MCF 10A (cell line): Measurements from ENCODE around the gene RASL12. TPM values are rescaled to one million over a fixed set of nuclear protein-coding genes. Genes with fewer than 3 reads are reported as not detected.
"Not testable (repeated sequence)": the region's sequence is repeated elsewhere in the genome, so short reads cannot be mapped to it uniquely, and the experiment has no call there.

Experiments used
- BruUV-seq: library from RNA; stranded (reverse); fragments of 400-500 nt; replicated peaks from 2 replicates; lab custom pipeline; 2021; lab: Mats Ljungman, UMichigan
- CTCF ChIA-PET: fragments of 300-600 bp; sonication (Branson Sonifier 250); formaldehyde crosslinking; extraction: SDS; loops from one replicate; lab custom pipeline; 2021; ENCODE audit warnings: antibody characterized with exemption, inconsistent platforms; lab: Yijun Ruan, JAX
- POLR2A ChIA-PET: fragments of 300-600, 350-650 bp; sonication (Branson Sonifier 250); formaldehyde crosslinking; extraction: SDS; loops from one replicate; lab custom pipeline; 2020; ENCODE audit warnings: antibody characterized with exemption, inconsistent platforms; lab: Yijun Ruan, JAX
- DNase-seq: peaks from one replicate; pipeline ENCODE4 v3.0.0-alpha.2; 2018; ENCODE audit not compliant: unreplicated experiment
- H3K27ac Mint-ChIP-seq: one replicate; pipeline ENCODE4 v1.8.0; 2022; ENCODE audit warnings: mild to moderate bottlenecking, low read depth, mixed read lengths; ENCODE audit not compliant: unreplicated experiment
- H3K27me3 Mint-ChIP-seq: one replicate; pipeline ENCODE4 v1.8.0; 2022; ENCODE audit warnings: mixed read lengths; ENCODE audit not compliant: insufficient read depth, unreplicated experiment
- H3K36me3 Mint-ChIP-seq: one replicate; pipeline ENCODE4 v1.8.0; 2022; ENCODE audit warnings: mild to moderate bottlenecking, moderate library complexity, mixed read lengths; ENCODE audit not compliant: insufficient read depth, unreplicated experiment
- H3K4me1 Mint-ChIP-seq: one replicate; pipeline ENCODE4 v1.8.0; 2022; ENCODE audit warnings: mixed read lengths; ENCODE audit not compliant: insufficient read depth, unreplicated experiment
- H3K4me3 Mint-ChIP-seq: one replicate; pipeline ENCODE4 v1.8.0; 2022; ENCODE audit warnings: mild to moderate bottlenecking, moderate library complexity, mixed read lengths; ENCODE audit not compliant: unreplicated experiment
- H3K9me3 Mint-ChIP-seq: one replicate; pipeline ENCODE4 v1.8.0; 2022; ENCODE audit warnings: mixed read lengths; ENCODE audit not compliant: unreplicated experiment
- intact Hi-C: fragments of 100-400 bp; cut with micrococcal nuclease; formaldehyde crosslinking; loops from 2 replicates; pipeline ENCODE4 v1.14.1; 2022
- total RNA-seq: library from RNA; stranded (reverse); gene quantifications from 2 replicates; pipeline ENCODE4 v1.2.3, GENCODE V29; 2022
- TF ChIP-seq, protein P1 (sequence below): fragments of 200-600 bp; IDR thresholded peaks from one replicate; pipeline ENCODE4 v1.8.0; 2022; ENCODE audit warnings: antibody characterized with exemption, mild to moderate bottlenecking; ENCODE audit not compliant: unreplicated experiment

RASL12 gene
- total RNA-seq, 1 experiment from 2014 or later: not detected

- intact Hi-C loops: no loop called here
- Mint-ChIP-seq H3K9me3 (no peaks in the 10 kb centered on the region), H3K4me1 (peaks cover 12% of the 10 kb centered on the region), H3K27me3 (no peaks in the 10 kb centered on the region), H3K27ac (peak within 1 kb of the TSS; percentile 68), H3K36me3 (no peaks in the 10 kb centered on the region), H3K4me3 (no peak within 1 kb of the TSS)
- no peak for DNase-seq
- ChIA-PET POLR2A (interaction anchor here (2.9 kb wide), 1 partner anchor 11 kb away, joined by 12 read pairs; no protein-coding TSS in a partner anchor), CTCF (interaction anchor here (0.7 to 3.1 kb wide), 3 partner anchors 10 to 11 kb away, joined by 3 to 12 read pairs (median 6); no protein-coding TSS in a partner anchor)
- TF ChIP-seq, protein P1, sequence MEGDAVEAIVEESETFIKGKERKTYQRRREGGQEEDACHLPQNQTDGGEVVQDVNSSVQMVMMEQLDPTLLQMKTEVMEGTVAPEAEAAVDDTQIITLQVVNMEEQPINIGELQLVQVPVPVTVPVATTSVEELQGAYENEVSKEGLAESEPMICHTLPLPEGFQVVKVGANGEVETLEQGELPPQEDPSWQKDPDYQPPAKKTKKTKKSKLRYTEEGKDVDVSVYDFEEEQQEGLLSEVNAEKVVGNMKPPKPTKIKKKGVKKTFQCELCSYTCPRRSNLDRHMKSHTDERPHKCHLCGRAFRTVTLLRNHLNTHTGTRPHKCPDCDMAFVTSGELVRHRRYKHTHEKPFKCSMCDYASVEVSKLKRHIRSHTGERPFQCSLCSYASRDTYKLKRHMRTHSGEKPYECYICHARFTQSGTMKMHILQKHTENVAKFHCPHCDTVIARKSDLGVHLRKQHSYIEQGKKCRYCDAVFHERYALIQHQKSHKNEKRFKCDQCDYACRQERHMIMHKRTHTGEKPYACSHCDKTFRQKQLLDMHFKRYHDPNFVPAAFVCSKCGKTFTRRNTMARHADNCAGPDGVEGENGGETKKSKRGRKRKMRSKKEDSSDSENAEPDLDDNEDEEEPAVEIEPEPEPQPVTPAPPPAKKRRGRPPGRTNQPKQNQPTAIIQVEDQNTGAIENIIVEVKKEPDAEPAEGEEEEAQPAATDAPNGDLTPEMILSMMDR: no peak
- BruUV-seq: no TSS peak
Observed at GRCh38 chr15:65044724-65045481, 22.9 kb downstream of the RASL12 start, which contains the start of gene SLC51B. Gene SLC51B, plus strand, starts transcription at chr15:65045387. Its CDS starts 4,618 bp downstream, at chr15:65050005.

DNA sequence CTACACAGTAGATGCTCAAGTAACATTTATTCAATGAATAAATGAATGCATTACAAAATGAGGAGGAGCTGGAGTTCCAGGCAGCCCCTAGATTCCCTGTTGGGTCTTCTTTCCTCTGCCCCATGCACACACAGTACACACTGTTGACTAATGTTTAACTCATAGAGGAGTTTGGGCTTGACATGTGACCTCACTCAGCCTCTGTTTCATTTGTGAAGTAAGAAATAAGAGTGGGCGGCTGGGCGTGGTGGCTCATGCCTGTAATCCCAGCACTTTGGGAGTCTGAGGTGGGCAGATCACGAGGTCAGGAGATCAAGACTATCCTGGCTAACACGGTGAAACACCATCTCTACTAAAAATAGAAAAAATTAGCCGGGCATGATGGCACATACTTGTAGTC, 23.6 kb downstream of the RASL12 start:
- ChIA-PET CTCF (interaction anchor here (0.7 to 3.1 kb wide), 2 partner anchors 10 to 11 kb away, joined by 3 to 12 read pairs; no protein-coding TSS in a partner anchor), POLR2A (interaction anchor here (2.9 kb wide), 1 partner anchor 10 kb away, joined by 12 read pairs; no protein-coding TSS in a partner anchor)
- H3K4me3 Mint-ChIP-seq, intact Hi-C loops, H3K9me3 Mint-ChIP-seq, BruUV-seq, H3K27me3 Mint-ChIP-seq, H3K36me3 Mint-ChIP-seq: not testable (repeated sequence)
- DNase-seq: peak; percentile 69
- Mint-ChIP-seq H3K27ac (peak overlapping the region; percentile 68), H3K4me1 (peaks cover 12% of the 10 kb centered on the region)

DNA sequence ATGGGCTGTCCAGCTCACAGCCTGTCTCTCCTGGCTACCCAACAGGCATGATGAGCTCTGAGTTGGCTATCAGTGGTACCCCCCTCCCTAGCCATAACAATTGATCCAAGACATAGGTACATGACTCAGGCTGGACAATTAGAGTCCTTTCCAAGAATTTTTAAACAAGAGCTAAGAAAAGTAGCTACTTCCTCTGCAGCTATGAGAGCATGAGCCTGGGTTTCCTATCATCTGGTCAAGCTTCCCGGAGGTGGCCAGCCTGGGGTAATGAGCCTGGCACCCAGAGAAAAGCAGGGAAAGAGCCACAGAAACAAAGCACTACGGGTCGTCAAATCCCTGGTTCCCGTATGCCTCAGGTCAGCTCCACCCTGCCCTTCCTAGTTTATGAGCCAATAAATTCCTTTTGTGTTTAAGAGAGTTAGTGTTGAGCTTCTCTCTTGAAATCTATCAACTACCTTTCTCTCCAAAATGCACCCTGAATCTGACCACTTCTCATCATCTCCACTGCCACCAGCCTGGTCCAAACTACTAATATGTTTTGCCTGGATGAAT, 24.9 kb downstream of the RASL12 start:
- H3K36me3 Mint-ChIP-seq: no peaks in the 10 kb centered on the region
- TF ChIP-seq, protein P1: no peak
- BruUV-seq: no TSS peak
- H3K9me3 Mint-ChIP-seq: no peaks in the 10 kb centered on the region
- intact Hi-C loops: no loop called here
- no peaks in the 10 kb centered on the region for H3K27me3 Mint-ChIP-seq
- no peak overlapping the region for H3K4me3 Mint-ChIP-seq
- peaks cover 12% of the 10 kb centered on the region for H3K4me1 Mint-ChIP-seq
- no peak for DNase-seq
- CTCF ChIA-PET: interaction anchor here (0.9 to 3.1 kb wide), 4 partner anchors 9 to 59 kb away, joined by 3 to 12 read pairs (median 8); no protein-coding TSS in a partner anchor
- POLR2A ChIA-PET: interaction anchor here (0.6 to 2.9 kb wide), 2 partner anchors 9 to 1249 kb away, joined by 3 to 12 read pairs; no protein-coding TSS in a partner anchor
- peak overlapping the region; percentile 68 for H3K27ac Mint-ChIP-seq

GRCh38 chr15:65041787-65042186, 26.0 kb downstream of the RASL12 start:
- no peak overlapping the region for H3K4me3 Mint-ChIP-seq
- ChIA-PET POLR2A (interaction anchor here (2.9 kb wide), 1 partner anchor 8 kb away, joined by 12 read pairs; no protein-coding TSS in a partner anchor), CTCF (interaction anchor here (1.0 to 3.1 kb wide), 3 partner anchors 11 to 60 kb away, joined by 3 to 12 read pairs (median 11); no protein-coding TSS in a partner anchor)
- DNase-seq: no peak
- BruUV-seq: no TSS peak
- TF ChIP-seq, protein P1: no peak
- H3K9me3 Mint-ChIP-seq: no peaks in the 10 kb centered on the region
- H3K27ac Mint-ChIP-seq: no peak overlapping the region
- intact Hi-C loops: no loop called here
- no peaks in the 10 kb centered on the region for H3K27me3 Mint-ChIP-seq
- H3K4me1 Mint-ChIP-seq: peaks cover 12% of the 10 kb centered on the region
- no peaks in the 10 kb centered on the region for H3K36me3 Mint-ChIP-seq
